HG03521 (cell line): ENCODE measurements around the gene XXYLT1.

Experiments used
- ATAC-seq: cut with Tn5 transposase; IDR thresholded peaks from one replicate; pipeline ENCODE4 v1.9.1; 2021; ENCODE audit warnings: mild to moderate bottlenecking, moderate library complexity; ENCODE audit not compliant: unreplicated experiment

Gene XXYLT1

GRCh38 chr3:195085356-195086130, 185.4 kb downstream of the XXYLT1 start:
- ATAC-seq: no peak

DNA sequence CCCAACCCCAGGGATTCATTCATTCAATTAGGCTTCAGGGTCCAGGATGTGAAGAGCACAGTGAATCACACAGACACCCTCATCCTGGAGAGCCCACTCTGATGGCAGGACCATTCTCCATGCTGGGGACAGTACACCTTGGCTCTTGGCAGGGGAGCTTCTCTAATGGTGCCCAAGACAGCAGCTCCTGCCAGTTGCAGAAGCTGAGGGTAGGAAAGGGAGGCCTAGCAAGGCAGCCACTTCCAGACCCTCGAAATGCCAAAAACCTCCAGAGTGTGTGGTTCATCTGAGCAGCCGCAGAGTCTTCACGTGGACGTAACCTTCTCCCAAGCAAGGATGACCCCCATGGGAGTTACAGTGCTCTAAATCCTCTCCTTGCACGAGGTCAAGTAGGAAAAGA, 186.2 kb downstream of the XXYLT1 start:
- ATAC-seq: no peak

GRCh38 chr3:195083659-195084058, 187.3 kb downstream of the XXYLT1 start:
- ATAC-seq: no peak

DNA sequence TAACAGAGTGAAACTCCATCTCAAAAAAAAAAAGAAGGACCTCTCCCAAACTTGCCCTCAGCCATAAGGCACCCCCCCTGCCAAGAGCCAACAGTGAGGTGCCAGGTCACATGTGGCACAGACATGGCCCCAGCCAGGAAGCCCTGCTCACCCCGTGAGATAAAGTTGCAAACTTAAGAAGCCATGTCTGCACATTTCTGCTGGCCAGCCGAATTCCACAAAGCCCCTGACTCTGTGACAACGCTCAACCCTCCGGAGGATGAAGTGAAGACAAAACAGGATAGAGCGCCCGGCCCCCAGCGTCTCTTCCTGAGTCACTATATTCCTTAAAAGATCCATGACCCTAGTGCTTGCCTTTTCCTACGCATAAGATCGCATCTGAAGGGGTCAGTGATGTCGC, 188.1 kb downstream of the XXYLT1 start:
- ATAC-seq: no peak

DNA sequence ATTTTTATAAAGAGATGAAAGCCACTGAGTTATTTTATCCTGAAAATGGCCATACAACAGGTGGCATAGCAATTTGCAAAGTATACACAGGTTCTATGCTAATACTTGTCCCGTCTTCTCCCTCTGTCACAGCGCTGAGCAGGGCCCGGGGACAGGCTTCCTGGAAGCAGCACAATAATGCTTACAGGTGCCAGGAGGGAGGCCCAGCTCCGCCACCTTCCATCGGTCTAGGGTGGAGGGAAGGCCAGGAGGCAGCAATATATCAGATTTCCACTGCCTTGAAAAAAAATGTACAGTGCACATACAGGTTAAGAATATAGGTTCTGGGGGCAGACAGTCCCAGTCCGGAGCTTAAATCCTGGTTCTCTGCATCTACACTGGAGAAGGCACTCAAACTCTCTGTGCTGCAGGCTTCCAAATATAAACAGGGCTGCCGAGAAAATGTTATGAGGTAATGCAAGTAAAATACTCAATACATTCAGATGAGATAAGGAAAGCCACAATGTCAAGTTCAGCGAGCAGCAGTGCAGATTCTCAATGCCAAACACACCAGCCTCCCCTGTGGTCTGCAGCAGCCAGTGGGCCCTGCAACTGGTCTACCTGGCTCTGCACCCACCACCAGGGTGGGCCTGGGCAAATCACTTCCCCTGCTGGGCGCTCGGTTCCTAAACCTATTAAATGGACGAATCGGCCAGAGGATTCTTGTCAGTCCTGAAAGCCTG, 189.6 kb downstream of the XXYLT1 start:
- ATAC-seq: no peak

- no peak for ATAC-seq
These were observed 190.3 kb downstream of the XXYLT1 start for GRCh38 chr3:195080571-195081151.

GRCh38 chr3:195080125-195080524, 190.8 kb downstream of the XXYLT1 start:
- ATAC-seq: no peak

- no peak for ATAC-seq
These were observed 191.3 kb downstream of the XXYLT1 start for GRCh38 chr3:195079636-195080035.

DNA sequence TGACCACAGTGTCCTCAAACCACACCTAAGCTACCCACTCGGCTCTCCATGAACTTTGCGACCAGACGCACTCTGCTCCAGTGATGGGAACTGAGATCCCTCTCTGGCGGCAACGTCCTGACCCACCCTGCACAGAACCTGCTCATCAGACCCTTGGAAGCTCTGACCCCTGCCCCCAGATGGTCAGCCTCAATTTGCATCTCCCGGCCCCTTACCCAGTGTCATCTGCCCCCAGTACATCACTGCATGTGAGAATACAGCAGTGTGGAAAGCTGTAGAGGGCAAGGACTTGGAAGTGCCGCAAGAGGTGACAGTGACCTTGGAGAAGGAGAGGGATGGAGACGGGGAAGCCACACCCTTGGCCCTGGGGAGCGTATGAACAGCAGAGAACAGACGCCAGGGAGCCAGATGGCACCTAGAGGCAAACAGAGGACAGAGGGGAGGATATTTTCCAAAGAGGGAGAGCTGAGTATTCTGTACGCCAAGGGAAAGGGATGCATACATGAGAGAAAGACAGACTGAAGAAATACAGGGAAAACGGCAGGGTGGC, 192.0 kb downstream of the XXYLT1 start:
- no peak for ATAC-seq

DNA sequence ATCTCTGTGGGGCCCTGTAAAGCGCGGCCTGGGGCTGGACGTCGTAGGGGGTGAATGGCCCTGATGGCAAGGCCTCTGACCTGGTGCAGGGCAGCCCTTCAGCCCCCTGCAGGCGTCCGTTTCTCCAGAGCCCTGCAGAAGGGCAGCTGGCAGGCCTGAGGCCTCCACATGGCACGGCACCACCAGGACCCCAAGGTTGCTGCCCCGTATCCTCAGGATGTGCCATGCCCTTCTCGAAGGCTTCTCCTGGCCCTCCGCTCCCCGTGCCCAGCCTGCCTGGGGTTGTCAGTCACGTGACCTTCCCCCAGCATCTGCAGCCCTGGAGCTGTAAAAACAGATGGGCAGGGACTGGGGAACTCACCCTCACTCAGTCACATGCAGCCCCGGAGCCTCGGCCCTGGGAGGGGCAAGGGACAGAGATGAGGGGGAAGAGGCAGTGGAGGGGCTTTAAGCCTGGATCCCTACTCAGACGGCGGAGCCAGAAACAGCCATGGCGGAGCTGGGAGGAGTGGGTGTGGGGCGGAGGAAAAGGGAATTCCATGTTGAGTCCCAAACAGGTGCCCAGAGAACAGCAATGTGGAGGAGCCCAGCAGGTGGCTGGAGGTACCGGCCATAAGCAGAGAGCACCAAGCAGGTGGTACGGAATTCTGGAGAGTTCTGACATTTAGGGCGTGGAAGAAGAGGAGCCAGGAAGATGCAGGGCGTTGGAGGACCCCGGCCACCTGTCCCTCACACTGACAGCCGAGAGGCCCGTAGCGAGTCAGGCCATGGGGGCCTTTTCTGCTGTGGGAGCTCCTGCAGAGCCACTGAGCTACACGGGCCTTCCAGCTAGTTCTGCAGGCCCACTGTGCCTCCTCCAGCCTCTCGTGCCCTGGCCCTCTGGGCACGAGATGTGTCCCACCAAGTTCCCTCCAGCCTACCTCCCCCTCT, 193.1 kb downstream of the XXYLT1 start:
- no peak for ATAC-seq

- ATAC-seq: no peak
These were observed 193.9 kb downstream of the XXYLT1 start for GRCh38 chr3:195076981-195077610.

GRCh38 chr3:195075941-195076875, 194.8 kb downstream of the XXYLT1 start:
- no peak for ATAC-seq

- no peak for ATAC-seq
These were observed 195.6 kb downstream of the XXYLT1 start for GRCh38 chr3:195075199-195075940.

DNA sequence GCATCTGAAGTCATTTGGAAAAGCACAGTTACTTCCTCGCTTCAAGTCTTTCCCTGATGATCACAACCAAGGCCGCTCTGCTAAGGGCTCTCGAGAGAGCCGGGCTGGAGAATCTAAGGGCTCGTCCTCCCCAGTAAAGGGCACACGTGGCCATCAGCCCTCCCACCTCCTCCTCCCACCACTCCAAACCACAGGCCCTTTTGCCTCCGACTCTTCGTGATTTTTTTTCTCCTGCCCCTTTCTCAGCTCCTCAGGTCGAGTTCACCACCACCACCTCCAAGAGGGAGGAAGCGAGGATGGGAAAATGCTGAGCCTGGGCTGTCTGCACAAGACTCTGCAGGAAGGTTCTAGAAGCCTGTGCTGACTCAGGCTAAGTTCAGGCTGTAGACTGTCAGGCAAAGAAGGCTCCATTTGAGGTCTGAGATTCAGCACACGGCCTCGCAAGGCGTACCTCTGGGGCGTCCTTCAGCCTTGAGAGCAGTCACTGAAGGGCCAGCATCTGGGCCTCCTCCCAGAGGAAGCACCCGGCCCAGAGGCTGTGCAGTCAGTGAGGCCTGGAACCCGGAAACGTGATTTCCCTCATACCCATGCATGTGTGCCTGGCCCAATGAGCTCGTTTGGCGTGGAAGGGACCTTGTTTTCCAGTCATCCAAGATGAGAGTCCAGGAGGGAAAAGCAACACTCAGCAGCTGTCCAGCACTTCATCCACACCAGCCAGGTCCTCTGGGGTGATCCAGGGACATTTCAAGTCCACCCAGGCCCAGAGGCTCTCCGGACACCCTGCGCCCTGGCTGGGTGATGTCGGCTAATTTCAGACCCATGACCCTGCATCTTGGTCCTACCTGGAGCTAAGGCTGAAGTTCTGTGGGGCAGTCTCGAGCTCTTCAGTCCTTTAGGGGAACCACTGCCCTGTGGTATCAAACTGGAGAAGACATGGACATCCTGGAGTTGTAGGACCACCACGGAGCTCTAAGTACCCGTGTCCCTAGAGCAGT, 196.8 kb downstream of the XXYLT1 start:
- no peak for ATAC-seq

- ATAC-seq: no peak
These were observed 197.9 kb downstream of the XXYLT1 start for GRCh38 chr3:195072916-195073564.

GRCh38 chr3:195071916-195072820, 198.8 kb downstream of the XXYLT1 start:
- no peak for ATAC-seq
